ENCODE data around the gene LHX3.

LHX3 gene

DNA sequence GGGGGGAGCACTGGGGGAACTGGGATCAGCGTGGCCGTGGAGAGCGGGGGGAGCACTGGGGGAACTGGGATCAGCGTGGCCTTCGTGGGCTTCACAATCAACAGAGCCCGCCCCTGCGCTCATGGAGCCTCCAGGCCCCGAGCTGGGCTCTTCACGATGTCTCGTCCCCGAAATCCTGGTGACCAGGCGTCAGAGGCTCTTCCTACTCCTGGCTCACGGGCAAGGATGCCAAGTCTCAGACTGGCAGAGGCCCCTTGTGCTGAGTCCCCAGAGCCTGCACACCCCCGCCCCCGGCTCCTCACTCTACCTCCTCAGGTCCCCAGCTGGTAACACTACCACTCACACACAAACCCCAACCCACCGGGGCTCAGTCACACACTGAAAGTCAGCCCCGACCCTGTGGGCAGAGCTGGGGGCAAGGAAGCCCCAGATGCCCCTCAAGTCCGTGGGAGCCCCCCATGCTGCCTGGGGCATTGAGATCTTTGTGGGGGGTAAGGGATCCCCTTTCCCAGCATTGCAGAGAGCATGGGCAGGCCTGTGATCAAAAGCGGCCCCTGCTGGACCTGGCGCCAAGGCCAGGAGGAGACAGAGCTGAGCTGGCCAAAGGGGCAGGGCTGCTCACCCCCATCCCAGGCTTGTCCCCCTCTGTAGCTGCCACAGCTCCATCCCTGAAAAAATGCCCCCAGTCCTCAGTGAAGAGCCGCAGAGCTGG lies 26.7 kb downstream of the LHX3 start:
- no peaks in the 10 kb centered on the region for H3K27me3 ChIP-seq (ENCODE audit: insufficient read depth, low read length, poor library complexity, severe bottlenecking)
- no peaks in the 10 kb centered on the region for H3K36me3 ChIP-seq (ENCODE audit: insufficient read depth, low read length)
- no peaks in the 10 kb centered on the region for H3K79me2 ChIP-seq (ENCODE audit: insufficient read depth, low read length)
- no peaks in the 10 kb centered on the region for H3K4me1 ChIP-seq (ENCODE audit: insufficient read depth, low read length, poor library complexity, severe bottlenecking)
- H2AFZ ChIP-seq (ENCODE audit: low read length) = no peak overlapping the region
- H3K9me3 ChIP-seq (ENCODE audit: insufficient read depth, low read depth, low read length) = no peaks in the 10 kb centered on the region
- no peaks in the 10 kb centered on the region for H3F3A ChIP-seq (ENCODE audit: low read depth)
- no peak overlapping the region for H3K4me3 ChIP-seq (ENCODE audit: low read length, poor library complexity, severe bottlenecking)
- no peak overlapping the region for H3K9ac ChIP-seq (ENCODE audit: low read depth, low read length, poor library complexity, severe bottlenecking)
- TF ChIP-seq, protein P1, sequence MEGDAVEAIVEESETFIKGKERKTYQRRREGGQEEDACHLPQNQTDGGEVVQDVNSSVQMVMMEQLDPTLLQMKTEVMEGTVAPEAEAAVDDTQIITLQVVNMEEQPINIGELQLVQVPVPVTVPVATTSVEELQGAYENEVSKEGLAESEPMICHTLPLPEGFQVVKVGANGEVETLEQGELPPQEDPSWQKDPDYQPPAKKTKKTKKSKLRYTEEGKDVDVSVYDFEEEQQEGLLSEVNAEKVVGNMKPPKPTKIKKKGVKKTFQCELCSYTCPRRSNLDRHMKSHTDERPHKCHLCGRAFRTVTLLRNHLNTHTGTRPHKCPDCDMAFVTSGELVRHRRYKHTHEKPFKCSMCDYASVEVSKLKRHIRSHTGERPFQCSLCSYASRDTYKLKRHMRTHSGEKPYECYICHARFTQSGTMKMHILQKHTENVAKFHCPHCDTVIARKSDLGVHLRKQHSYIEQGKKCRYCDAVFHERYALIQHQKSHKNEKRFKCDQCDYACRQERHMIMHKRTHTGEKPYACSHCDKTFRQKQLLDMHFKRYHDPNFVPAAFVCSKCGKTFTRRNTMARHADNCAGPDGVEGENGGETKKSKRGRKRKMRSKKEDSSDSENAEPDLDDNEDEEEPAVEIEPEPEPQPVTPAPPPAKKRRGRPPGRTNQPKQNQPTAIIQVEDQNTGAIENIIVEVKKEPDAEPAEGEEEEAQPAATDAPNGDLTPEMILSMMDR (conservative IDR thresholded peaks at IDR 0.05; ENCODE audit: low read length) = no peak
- no peak for TF ChIP-seq EZH2phosphoT487 (IDR thresholded peaks at IDR 0.05; ENCODE audit: borderline replicate concordance)
- no peak overlapping the region for H3K4me2 ChIP-seq (ENCODE audit: low read depth, low read length, poor library complexity, severe bottlenecking)
- no peaks in the 10 kb centered on the region for H3K9me2 ChIP-seq (replicated peaks; ENCODE audit: low read depth, low read length)
- H4K20me1 ChIP-seq (ENCODE audit: insufficient read depth, low read length, poor library complexity, severe bottlenecking) = no peaks in the 10 kb centered on the region

- Histone ChIP-seq H3K9me2 (replicated peaks; ENCODE audit: low read depth, low read length) (no peaks in the 10 kb centered on the region), H3K4me3 (ENCODE audit: low read length, poor library complexity, severe bottlenecking) (no peak overlapping the region), H3K9me3 (ENCODE audit: insufficient read depth, low read depth, low read length) (no peaks in the 10 kb centered on the region), H4K20me1 (ENCODE audit: insufficient read depth, low read length, poor library complexity, severe bottlenecking) (no peaks in the 10 kb centered on the region), H3F3A (ENCODE audit: low read depth) (no peaks in the 10 kb centered on the region), H3K79me2 (ENCODE audit: insufficient read depth, low read length) (no peaks in the 10 kb centered on the region), H3K4me1 (ENCODE audit: insufficient read depth, low read length, poor library complexity, severe bottlenecking) (no peaks in the 10 kb centered on the region), H3K4me2 (ENCODE audit: low read depth, low read length, poor library complexity, severe bottlenecking) (no peak overlapping the region), H3K36me3 (ENCODE audit: insufficient read depth, low read length) (no peaks in the 10 kb centered on the region), H3K9ac (ENCODE audit: low read depth, low read length, poor library complexity, severe bottlenecking) (no peak overlapping the region), H3K27me3 (ENCODE audit: insufficient read depth, low read length, poor library complexity, severe bottlenecking) (no peaks in the 10 kb centered on the region), H2AFZ (ENCODE audit: low read length) (no peak overlapping the region)
- TF ChIP-seq, protein P1 (conservative IDR thresholded peaks at IDR 0.05; ENCODE audit: low read length) = no peak
- no peak for TF ChIP-seq EZH2phosphoT487 (IDR thresholded peaks at IDR 0.05; ENCODE audit: borderline replicate concordance)
Observed at GRCh38 chr9:136177224-136177623, 27.7 kb downstream of the LHX3 start.

DNA sequence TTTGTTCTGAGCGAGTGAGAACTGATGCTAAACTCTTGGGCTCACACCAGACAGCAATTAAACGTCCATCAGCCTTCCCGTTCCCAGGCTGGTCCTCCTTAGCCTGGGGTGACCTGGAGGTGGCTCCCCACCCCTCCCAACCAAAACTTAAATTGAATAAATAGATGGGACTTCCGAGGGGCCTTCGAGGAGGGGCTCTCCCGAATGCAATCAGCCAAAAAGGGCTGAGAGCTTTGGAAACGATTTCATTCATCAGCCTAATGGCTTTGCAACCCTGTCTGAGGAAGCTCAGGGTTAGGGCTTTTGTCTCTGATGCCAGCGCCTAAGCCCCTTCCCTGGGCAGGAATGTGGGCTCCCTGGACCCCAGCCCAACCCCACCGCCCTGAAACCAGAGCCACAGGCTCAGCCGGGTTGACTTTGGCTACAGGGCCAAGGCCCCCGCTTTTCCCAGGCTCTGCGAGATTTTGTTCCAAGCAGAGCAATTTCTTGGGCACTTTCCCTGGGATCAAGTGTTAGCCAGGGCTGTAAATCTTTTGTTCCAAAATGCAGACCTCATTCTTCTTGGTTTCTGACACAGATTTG lies 29.2 kb downstream of the LHX3 start:
- H3K27me3 ChIP-seq (ENCODE audit: insufficient read depth, low read length, poor library complexity, severe bottlenecking) = no peaks in the 10 kb centered on the region
- H3K4me3 ChIP-seq (ENCODE audit: low read length, poor library complexity, severe bottlenecking) = no peak overlapping the region
- no peaks in the 10 kb centered on the region for H3F3A ChIP-seq (ENCODE audit: low read depth)
- H2AFZ ChIP-seq (ENCODE audit: low read length) = no peak overlapping the region
- H4K20me1 ChIP-seq (ENCODE audit: insufficient read depth, low read length, poor library complexity, severe bottlenecking) = no peaks in the 10 kb centered on the region
- H3K4me2 ChIP-seq (ENCODE audit: low read depth, low read length, poor library complexity, severe bottlenecking) = no peak overlapping the region
- H3K4me1 ChIP-seq (ENCODE audit: insufficient read depth, low read length, poor library complexity, severe bottlenecking) = no peaks in the 10 kb centered on the region
- H3K9me2 ChIP-seq (replicated peaks; ENCODE audit: low read depth, low read length) = no peaks in the 10 kb centered on the region
- H3K79me2 ChIP-seq (ENCODE audit: insufficient read depth, low read length) = no peaks in the 10 kb centered on the region
- TF ChIP-seq EZH2phosphoT487 (IDR thresholded peaks at IDR 0.05; ENCODE audit: borderline replicate concordance) = no peak
- TF ChIP-seq, protein P1 (conservative IDR thresholded peaks at IDR 0.05; ENCODE audit: low read length) = no peak
- H3K9ac ChIP-seq (ENCODE audit: low read depth, low read length, poor library complexity, severe bottlenecking) = no peak overlapping the region
- no peaks in the 10 kb centered on the region for H3K9me3 ChIP-seq (ENCODE audit: insufficient read depth, low read depth, low read length)
- H3K36me3 ChIP-seq (ENCODE audit: insufficient read depth, low read length) = no peaks in the 10 kb centered on the region
